SU-DHL-6 (cell line): Measurements from ENCODE around the gene RAET1G.

ENCODE experiments used
- EZH2phosphoT487 ChIP-seq: fragments of 200-600 bp; sonication (generic), shearing (Covaris generic); conservative IDR thresholded peaks from 2 replicates; pipeline ENCODE4 v1.6.1; 2018; ENCODE audit warnings: mild to moderate bottlenecking, antibody characterized with exemption, low read length, moderate library complexity, mixed read lengths
- TF ChIP-seq, protein P1 (sequence below): fragments of 200-600 bp; sonication (generic); IDR thresholded peaks from one replicate; pipeline ENCODE4 v1.5.1; 2017; ENCODE audit warnings: antibody characterized with exemption, mild to moderate bottlenecking, low read length, moderate library complexity; ENCODE audit not compliant: insufficient read depth, poor library complexity, severe bottlenecking

DNA sequence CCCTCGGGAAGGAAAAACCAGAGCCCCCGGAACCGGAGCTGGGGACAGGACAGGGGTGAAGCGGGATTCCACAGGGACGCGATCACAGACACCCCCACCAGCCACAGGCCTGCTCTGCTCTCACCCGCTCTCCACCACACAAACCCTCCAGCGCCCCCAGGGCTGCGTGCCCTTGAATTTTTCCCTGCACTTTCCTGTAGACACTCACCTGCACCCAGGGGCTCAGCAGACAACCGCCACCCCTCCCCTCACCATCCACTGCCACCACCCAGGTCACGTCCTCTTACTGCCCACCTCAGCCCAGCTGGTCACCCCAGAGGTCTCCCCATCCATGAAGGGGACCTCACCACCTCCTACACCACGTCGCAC lies 19.5 kb upstream of the RAET1G start:
- TF ChIP-seq, protein P1, sequence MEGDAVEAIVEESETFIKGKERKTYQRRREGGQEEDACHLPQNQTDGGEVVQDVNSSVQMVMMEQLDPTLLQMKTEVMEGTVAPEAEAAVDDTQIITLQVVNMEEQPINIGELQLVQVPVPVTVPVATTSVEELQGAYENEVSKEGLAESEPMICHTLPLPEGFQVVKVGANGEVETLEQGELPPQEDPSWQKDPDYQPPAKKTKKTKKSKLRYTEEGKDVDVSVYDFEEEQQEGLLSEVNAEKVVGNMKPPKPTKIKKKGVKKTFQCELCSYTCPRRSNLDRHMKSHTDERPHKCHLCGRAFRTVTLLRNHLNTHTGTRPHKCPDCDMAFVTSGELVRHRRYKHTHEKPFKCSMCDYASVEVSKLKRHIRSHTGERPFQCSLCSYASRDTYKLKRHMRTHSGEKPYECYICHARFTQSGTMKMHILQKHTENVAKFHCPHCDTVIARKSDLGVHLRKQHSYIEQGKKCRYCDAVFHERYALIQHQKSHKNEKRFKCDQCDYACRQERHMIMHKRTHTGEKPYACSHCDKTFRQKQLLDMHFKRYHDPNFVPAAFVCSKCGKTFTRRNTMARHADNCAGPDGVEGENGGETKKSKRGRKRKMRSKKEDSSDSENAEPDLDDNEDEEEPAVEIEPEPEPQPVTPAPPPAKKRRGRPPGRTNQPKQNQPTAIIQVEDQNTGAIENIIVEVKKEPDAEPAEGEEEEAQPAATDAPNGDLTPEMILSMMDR: no peak
- TF ChIP-seq EZH2phosphoT487: no peak
